Measurements from ENCODE around the gene LIPI. TPM values are rescaled to one million over a fixed set of nuclear protein-coding genes. Genes with fewer than 3 reads are reported as not detected.

The LIPI gene
- total and polyA plus RNA-seq, 10 of the 15 experiments (the other 5 are each of a cell fraction or from before 2014, with no cell fraction given), result 0.05 to 0.32 (median 0.10) TPM; not detected in 5

GRCh38 chr21:14239281-14239680, 28.5 kb upstream of the LIPI start (continued):
- TF ChIP-seq, protein P1, sequence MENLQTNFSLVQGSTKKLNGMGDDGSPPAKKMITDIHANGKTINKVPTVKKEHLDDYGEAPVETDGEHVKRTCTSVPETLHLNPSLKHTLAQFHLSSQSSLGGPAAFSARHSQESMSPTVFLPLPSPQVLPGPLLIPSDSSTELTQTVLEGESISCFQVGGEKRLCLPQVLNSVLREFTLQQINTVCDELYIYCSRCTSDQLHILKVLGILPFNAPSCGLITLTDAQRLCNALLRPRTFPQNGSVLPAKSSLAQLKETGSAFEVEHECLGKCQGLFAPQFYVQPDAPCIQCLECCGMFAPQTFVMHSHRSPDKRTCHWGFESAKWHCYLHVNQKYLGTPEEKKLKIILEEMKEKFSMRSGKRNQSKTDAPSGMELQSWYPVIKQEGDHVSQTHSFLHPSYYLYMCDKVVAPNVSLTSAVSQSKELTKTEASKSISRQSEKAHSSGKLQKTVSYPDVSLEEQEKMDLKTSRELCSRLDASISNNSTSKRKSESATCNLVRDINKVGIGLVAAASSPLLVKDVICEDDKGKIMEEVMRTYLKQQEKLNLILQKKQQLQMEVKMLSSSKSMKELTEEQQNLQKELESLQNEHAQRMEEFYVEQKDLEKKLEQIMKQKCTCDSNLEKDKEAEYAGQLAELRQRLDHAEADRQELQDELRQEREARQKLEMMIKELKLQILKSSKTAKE (IDR thresholded peaks at IDR 0.05; ENCODE audit: low read depth, poor library complexity, severe bottlenecking), result no peak

DNA sequence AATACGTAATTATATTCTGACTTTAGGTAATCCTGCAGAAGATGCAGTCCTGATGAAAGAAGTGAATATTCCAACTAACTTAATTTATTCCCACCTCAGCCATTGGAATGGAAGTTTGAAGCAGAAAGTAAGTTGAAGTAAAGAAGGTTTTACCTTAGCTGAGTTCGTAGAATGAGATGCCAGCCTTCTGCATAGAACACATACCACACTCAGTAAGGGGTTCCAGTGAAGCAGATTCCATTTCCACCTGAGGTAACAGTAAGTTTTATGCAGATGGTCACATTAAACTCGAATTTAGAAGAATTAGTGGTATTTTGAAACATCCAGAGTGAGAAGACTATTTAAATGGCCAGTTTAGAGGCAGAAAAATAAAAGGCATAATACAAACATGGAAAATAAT, 25.4 kb upstream of the LIPI start:
- H3K27ac ChIP-seq (ENCODE audit: control insufficient read depth, insufficient read depth), result no peak overlapping the region
- intact Hi-C loops (cut with micrococcal nuclease; ENCODE audit: unreplicated experiment), result no loop called here
- FAIRE-seq, result no peak
- H4K20me1 ChIP-seq (ENCODE audit: control insufficient read depth, insufficient read depth), result no peaks in the 10 kb centered on the region
- POLR2A ChIA-PET, result no interaction called here
- TF ChIP-seq BACH1 (IDR thresholded peaks at IDR 0.05; ENCODE audit: borderline replicate concordance) (no peak), NFIC (IDR thresholded peaks at IDR 0.05; ENCODE audit: low read depth, low read length) (no peak), E2F8 (IDR thresholded peaks at IDR 0.05; ENCODE audit: low read depth, partially characterized antibody) (no peak), TAF1 (IDR thresholded peaks at IDR 0.05; ENCODE audit: borderline replicate concordance, low read depth, low read length) (no peak), MXI1 (IDR thresholded peaks at IDR 0.05; ENCODE audit: low read depth, low read length) (no peak), EZH2 (IDR thresholded peaks at IDR 0.05; ENCODE audit: borderline replicate concordance, control insufficient read depth, low read depth, low read length) (no peak), SPI1 (IDR thresholded peaks at IDR 0.05; ENCODE audit: borderline replicate concordance, insufficient read depth, low read depth, low read length) (no peak), POLR2AphosphoS2 (IDR thresholded peaks at IDR 0.05; ENCODE audit: low read depth, low read length) (no peak), CREB1 (IDR thresholded peaks at IDR 0.05; ENCODE audit: low read depth) (no peak)
- no peaks in the 10 kb centered on the region for H3K79me2 ChIP-seq (ENCODE audit: control insufficient read depth, insufficient read depth, low read length)
- no peaks in the 10 kb centered on the region for H3K4me1 ChIP-seq (ENCODE audit: control insufficient read depth, insufficient read depth, low read length)
- no peak for DNase-seq (ENCODE audit: low read depth, low spot score)
- no peaks in the 10 kb centered on the region for H3K27me3 ChIP-seq (replicated peaks in 1 of 2; ENCODE audit: control insufficient read depth in 2 of 2, insufficient read depth in 2 of 2, low read length in 1 of 2)
- no peaks in the 10 kb centered on the region for H3K9me3 ChIP-seq (replicated peaks; ENCODE audit: control insufficient read depth, insufficient read depth, low read length)
- ATAC-seq, result no peak
- RAD21 ChIA-PET (ENCODE audit: unreplicated experiment), result no interaction called here
- in situ Hi-C loops (cut with MboI), result no loop called here
- CTCF ChIA-PET, result interaction anchor here (2.4 kb wide), 1 partner anchor 17 kb away, joined by 5 read pairs; no protein-coding TSS in a partner anchor
- no TSS peak for BruUV-seq (replicated peaks)
- H3K36me3 ChIP-seq (ENCODE audit: control insufficient read depth in 2 of 2, insufficient read depth in 2 of 2, low read length in 1 of 2), result no peaks in the 10 kb centered on the region
- no peak overlapping the region for H3K4me3 ChIP-seq
- H2AFZ ChIP-seq (ENCODE audit: control insufficient read depth, low read depth, low read length), result no peak overlapping the region
- WGBS (ENCODE audit: insufficient coverage, insufficient replicate concordance, low lambda C conversion rate, missing lambda C conversion rate), result 0% methylated on average over 3 of the region's 3 CpGs
- no peak overlapping the region for H3K9ac ChIP-seq (ENCODE audit: control insufficient read depth, insufficient read depth, low read length)
- SMC1A ChIA-PET (ENCODE audit: uncharacterized antibody, unreplicated experiment), result no interaction called here
- no peak overlapping the region for H3K4me2 ChIP-seq (ENCODE audit: control insufficient read depth, insufficient read depth)
